Body of pancreas (tissue), 4 donors: ENCODE data around the gene JCAD. TPM values are rescaled to one million over a fixed set of nuclear protein-coding genes. Genes with fewer than 3 reads are reported as not detected.
"Not testable (repeated sequence)": the region's sequence is repeated elsewhere in the genome, so short reads cannot be mapped to it uniquely, and the experiment has no call there.

Source experiments
- ATAC-seq: fragments of 150-250 bp; one replicate; pipeline ENCODE4 v1.9.1; 2016
- DNase-seq, 4 donors: peaks; one replicate each; pipeline ENCODE4 v3.0.0-alpha.2; 2019
- H3K27ac ChIP-seq, 4 donors: fragments of 200-600 bp; sonication (generic); 1 replicate in 3 of 4; 2 replicates in 1 of 4; pipeline versions ENCODE4 v1.5.1 to v1.6.1; 2016 to 2019; ENCODE audit warnings: mild to moderate bottlenecking in 1 of 4, mixed read lengths in 1 of 4, moderate library complexity in 1 of 4
- H3K27me3 ChIP-seq, 2 donors: fragments of 200-600 bp; sonication (generic); one replicate each; pipeline ENCODE4 v1.6.0; 2016; ENCODE audit warnings: mild to moderate bottlenecking in 1 of 2
- H3K36me3 ChIP-seq, 2 donors: fragments of 200-600 bp; sonication (generic); replicated peaks in 1 of 2; 2 replicates each; pipeline ENCODE4 v1.5.1; 2016; ENCODE audit warnings: low read depth in 2 of 2; ENCODE audit not compliant: insufficient read depth in 1 of 2
- H3K4me1 ChIP-seq: fragments of 200-600 bp; sonication (generic); one replicate; pipeline ENCODE4 v1.6.0; 2016
- H3K4me3 ChIP-seq, 2 donors: fragments of 200-600 bp; sonication (generic); 1 replicate in 1 of 2; 2 replicates in 1 of 2; pipeline ENCODE4 v1.5.1; 2016 to 2019
- H3K9me3 ChIP-seq, 3 donors: fragments of 200-600 bp; sonication (generic); 1 replicate in 2 of 3; 2 replicates in 1 of 3; pipeline ENCODE4 v1.5.1; 2016
- POLR2A ChIP-seq, 3 donors: fragments of 450-650 bp; IDR thresholded peaks; one replicate each; pipeline ENCODE4 v1.6.1; 2016; ENCODE audit warnings: antibody characterized with exemption in 3 of 3, mild to moderate bottlenecking in 2 of 3
- WGBS, 2 donors: methylation state at CpG; one replicate each; pipeline ENCODE4 v1.1.5; 2017; 5-methylcytosine and 5-hydroxymethylcytosine counted together
- intact Hi-C: fragments of 100-400 bp; cut with DNase I; formaldehyde crosslinking; loops from one replicate; pipeline ENCODE4 v1.15.1; 2023
- total RNA-seq, 2 donors: library from RNA; depleted of rRNA; stranded (reverse); fragments of >200 nt; gene quantifications; one replicate each; pipeline ENCODE4 v1.1.0, GENCODE V29; 2016
- TF ChIP-seq, protein P1 (sequence below), 7 experiments: fragments of 450-650 bp in 4 of 7; fragments of 200-600 bp in 3 of 7; sonication (generic) in 3 of 7; IDR thresholded peaks; one replicate each; pipeline ENCODE4 v1.5.1; 2016 to 2019; ENCODE audit warnings: antibody characterized with exemption in 7 of 7

Gene JCAD
- total RNA-seq, 2 donors from 2014 or later, result 15.3 to 22.4 TPM

DNA sequence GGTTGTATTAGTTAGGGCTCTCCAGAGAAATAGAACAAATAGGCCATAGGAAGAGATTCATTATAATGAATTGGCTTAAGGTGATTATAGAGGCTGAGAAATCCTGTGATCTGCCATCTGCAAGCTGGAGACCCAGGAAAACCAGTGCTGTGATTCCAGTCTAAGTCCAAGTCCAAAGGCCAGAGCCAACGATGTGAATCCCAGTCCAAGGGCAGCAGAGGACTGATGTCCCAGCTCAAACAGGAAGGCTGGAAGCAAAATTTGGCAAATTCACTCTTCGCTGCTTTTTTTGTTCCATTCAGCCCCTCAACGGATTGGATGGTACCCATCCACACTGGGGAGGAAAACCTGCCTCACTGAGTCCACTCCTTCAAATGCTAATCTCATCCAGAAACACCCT lies 68.0 kb downstream of the JCAD start:
- H3K36me3 ChIP-seq, result no peaks in the 10 kb centered on the region
- ATAC-seq, result no peak
- TF ChIP-seq, protein P1, sequence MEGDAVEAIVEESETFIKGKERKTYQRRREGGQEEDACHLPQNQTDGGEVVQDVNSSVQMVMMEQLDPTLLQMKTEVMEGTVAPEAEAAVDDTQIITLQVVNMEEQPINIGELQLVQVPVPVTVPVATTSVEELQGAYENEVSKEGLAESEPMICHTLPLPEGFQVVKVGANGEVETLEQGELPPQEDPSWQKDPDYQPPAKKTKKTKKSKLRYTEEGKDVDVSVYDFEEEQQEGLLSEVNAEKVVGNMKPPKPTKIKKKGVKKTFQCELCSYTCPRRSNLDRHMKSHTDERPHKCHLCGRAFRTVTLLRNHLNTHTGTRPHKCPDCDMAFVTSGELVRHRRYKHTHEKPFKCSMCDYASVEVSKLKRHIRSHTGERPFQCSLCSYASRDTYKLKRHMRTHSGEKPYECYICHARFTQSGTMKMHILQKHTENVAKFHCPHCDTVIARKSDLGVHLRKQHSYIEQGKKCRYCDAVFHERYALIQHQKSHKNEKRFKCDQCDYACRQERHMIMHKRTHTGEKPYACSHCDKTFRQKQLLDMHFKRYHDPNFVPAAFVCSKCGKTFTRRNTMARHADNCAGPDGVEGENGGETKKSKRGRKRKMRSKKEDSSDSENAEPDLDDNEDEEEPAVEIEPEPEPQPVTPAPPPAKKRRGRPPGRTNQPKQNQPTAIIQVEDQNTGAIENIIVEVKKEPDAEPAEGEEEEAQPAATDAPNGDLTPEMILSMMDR (IDR thresholded peaks at IDR 0.05), result no peak
- H3K27me3 ChIP-seq, result no peaks in the 10 kb centered on the region
- no peak overlapping the region for H3K27ac ChIP-seq
- no peak for DNase-seq
- H3K9me3 ChIP-seq, result no peaks in the 10 kb centered on the region
- no peaks in the 10 kb centered on the region for H3K4me1 ChIP-seq
- WGBS, 2 donors, result 79 to 83% methylated on average over 3 of the region's 3 CpGs
- H3K4me3 ChIP-seq, result no peak overlapping the region
- intact Hi-C loops, result no loop called here

DNA sequence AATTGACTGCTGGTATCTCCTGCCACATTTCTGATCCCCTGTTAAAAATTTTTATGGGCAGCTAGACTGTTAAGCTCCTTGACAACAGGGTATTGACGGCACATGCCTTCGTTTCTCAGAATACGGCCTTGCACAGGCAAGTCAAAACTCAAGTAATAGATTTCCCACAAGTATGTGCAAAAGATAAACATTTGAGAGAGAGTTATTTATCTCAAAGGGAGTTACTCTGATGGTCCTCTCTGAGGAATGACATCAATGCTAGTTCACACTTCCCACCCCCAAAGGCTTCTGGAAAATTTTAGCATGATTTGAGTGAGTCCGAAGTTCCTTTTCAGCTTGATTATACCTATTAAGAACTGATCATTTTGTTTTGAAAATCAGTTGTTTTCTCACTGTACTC lies 71.9 kb downstream of the JCAD start:
- intact Hi-C loops, result no loop called here
- peaks cover 0 to 10% (median 0%) of the 10 kb centered on the region in 3 donors for H3K9me3 ChIP-seq
- DNase-seq (no peak), ATAC-seq (no peak)
- WGBS, 2 donors, result 65 to 72% methylated on average over 4 of the region's 4 CpGs
- no peaks in the 10 kb centered on the region for H3K27me3 ChIP-seq
- no peaks in the 10 kb centered on the region for H3K36me3 ChIP-seq
- H3K27ac ChIP-seq, result no peak overlapping the region
- TF ChIP-seq, protein P1 (IDR thresholded peaks at IDR 0.05), result no peak
- no peak for TF ChIP-seq POLR2A (IDR thresholded peaks at IDR 0.05)
- H3K4me3 ChIP-seq, result no peak overlapping the region
- H3K4me1 ChIP-seq, result no peaks in the 10 kb centered on the region

DNA sequence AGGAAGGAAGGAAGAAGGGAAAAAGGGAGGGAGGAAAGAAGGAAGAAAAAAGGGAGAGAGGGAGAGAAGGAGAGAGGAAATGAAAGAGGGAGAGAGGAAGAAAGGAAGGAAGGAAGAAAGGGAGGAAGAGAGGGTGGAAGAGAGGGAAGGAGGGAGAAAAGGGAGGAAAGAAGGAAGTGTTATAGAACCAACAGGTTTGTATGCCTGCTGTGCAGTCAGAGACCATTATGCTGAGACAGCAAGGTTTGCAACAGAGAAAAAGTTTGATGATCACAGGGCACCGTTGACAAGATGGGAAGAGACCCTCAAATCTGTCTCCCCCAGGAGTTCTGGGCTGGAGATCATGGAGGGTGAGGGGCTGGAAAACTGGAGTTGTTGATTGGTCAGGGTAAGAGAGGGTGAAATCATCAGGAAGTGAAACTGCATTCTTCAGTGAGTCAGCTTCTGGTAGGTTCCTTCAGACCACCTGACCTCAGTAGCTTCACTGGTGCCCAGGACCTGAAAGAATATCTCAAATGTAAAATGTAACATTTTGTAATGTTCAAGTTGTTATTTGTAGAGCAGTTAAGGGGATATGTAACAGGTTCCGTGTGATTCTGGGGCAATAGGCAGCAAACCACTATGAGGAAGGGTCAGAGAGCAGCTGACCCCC lies 76.3 kb downstream of the JCAD start:
- intact Hi-C loops, result no loop called here
- WGBS, 2 donors, result 85 to 100% methylated on average over 2 of the region's 2 CpGs
- no peak overlapping the region for H3K27ac ChIP-seq
- H3K4me3 ChIP-seq, result no peak overlapping the region
- H3K36me3 ChIP-seq, result no peaks in the 10 kb centered on the region
- no peaks in the 10 kb centered on the region for H3K27me3 ChIP-seq
- ATAC-seq, result no peak
- DNase-seq, result no peak
- TF ChIP-seq, protein P1 (IDR thresholded peaks at IDR 0.05), result no peak
- TF ChIP-seq POLR2A (IDR thresholded peaks at IDR 0.05), result no peak
- H3K9me3 ChIP-seq, result peaks cover 0 to 10% (median 0%) of the 10 kb centered on the region in 3 donors
- H3K4me1 ChIP-seq, result peaks cover 17% of the 10 kb centered on the region

DNA sequence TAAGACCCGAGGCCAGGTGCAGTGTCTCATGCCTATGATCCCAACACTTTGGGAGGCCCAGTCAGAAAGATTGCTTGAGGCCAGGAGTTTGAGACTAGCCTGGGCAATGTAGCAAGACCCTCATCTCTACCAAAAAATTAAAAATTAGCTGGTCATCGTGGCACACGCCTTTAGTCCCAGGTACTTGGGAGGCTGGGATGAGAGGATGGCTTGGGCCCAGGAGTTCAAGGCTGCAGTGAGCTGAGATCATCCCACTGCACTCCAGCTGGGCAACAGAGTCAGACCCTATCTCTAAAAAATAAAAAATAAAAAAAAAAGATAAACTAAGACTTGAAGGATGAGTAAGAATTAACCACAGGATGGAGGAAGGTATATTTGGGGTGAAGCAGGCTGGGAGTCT lies 77.9 kb downstream of the JCAD start:
- H3K27me3 ChIP-seq, result no peaks in the 10 kb centered on the region
- ATAC-seq (no peak), DNase-seq (no peak)
- peaks cover 0 to 10% (median 0%) of the 10 kb centered on the region in 3 donors for H3K9me3 ChIP-seq
- H3K4me3 ChIP-seq, result no peak overlapping the region
- intact Hi-C loops, result no loop called here
- TF ChIP-seq, protein P1 (IDR thresholded peaks at IDR 0.05), result no peak
- no peak for TF ChIP-seq POLR2A (IDR thresholded peaks at IDR 0.05)
- WGBS, 2 donors, result 63 to 97% methylated on average over 3 of the region's 3 CpGs
- no peaks in the 10 kb centered on the region for H3K36me3 ChIP-seq
- H3K27ac ChIP-seq, result no peak overlapping the region
- H3K4me1 ChIP-seq, result peaks cover 17% of the 10 kb centered on the region

DNA sequence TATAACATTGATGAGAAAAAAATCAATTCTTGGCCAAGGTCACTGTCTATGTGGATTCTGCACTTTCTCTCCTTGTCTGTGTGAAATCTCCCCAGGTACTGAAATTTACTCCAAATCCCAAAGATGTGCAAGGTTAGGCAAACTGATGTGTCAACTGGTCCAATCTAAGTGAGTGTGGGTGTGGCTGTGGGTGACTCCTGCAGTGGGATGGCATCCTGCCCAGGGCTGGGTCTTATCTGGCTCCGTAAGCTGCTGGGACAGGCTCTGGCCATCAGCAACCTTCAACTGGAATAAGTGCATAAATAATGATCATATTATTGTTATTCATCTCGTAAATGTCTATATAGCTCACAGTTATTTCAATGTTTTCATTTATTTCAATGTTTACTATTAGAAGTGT lies 79.3 kb downstream of the JCAD start:
- Histone ChIP-seq H3K4me3 (no peak overlapping the region), H3K27me3 (no peaks in the 10 kb centered on the region), H3K36me3 (no peaks in the 10 kb centered on the region), H3K9me3 (peaks cover 0 to 10% (median 0%) of the 10 kb centered on the region in 3 donors), H3K27ac (no peak overlapping the region), H3K4me1 (peaks cover 17% of the 10 kb centered on the region)
- TF ChIP-seq, protein P1 (IDR thresholded peaks at IDR 0.05), result no peak
- no peak for TF ChIP-seq POLR2A (IDR thresholded peaks at IDR 0.05)
- ATAC-seq (peak; percentile 55), DNase-seq (peak; percentile 43 to 68 (median 60))
- intact Hi-C loops, result no loop called here
- WGBS, 2 donors, result 37 to 44% methylated on average over 2 of the region's 2 CpGs

DNA sequence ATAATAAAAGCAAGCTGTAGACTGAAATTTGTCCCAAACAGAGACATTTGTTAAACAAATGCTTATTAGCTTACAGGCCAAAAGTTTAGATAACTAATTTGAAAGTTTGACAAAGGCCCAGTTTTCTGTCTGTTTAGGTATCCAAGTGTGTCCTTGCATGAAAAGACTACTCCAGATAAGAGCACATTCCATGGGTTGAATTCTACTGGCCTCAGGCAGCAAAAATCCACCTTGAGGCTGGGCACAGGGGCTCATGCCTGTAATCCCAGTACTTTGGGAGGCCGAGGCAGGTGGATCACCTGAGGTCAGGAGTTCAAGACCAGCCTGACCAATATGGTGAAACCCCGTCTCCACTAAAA lies 80.0 kb downstream of the JCAD start:
- H3K4me3 ChIP-seq, intact Hi-C loops, H3K36me3 ChIP-seq, H3K27me3 ChIP-seq, DNase-seq: not testable (repeated sequence)
- H3K4me1 ChIP-seq, result peaks cover 17% of the 10 kb centered on the region
- peak; percentile 63 for ATAC-seq
- WGBS, 2 donors, result 50 to 69% methylated on average over 2 of the region's 2 CpGs
- peak overlapping the region in 1 of 4 donors; percentile 34 for H3K27ac ChIP-seq
- peaks cover 0 to 10% (median 0%) of the 10 kb centered on the region in 3 donors for H3K9me3 ChIP-seq
